Effector memory CD4-positive, alpha-beta T cell (primary cell): Measurements from ENCODE around the gene NDUFB5.
"Not testable (repeated sequence)": the region's sequence is repeated elsewhere in the genome, so short reads cannot be mapped to it uniquely, and the experiment has no call there.

Experiments
- DNase-seq, 3 donors: peaks; one replicate each; pipeline ENCODE4 v3.0.0-alpha.2; 2020
- H3K27ac ChIP-seq: 2 replicates; pipeline ENCODE4 v1.7.0; 2013; ENCODE audit warnings: mild to moderate bottlenecking, low read length, moderate library complexity; ENCODE audit not compliant: insufficient read depth, poor library complexity, severe bottlenecking
- H3K27me3 ChIP-seq: replicated peaks from 2 replicates; pipeline ENCODE4 v1.7.0; 2013; ENCODE audit warnings: mild to moderate bottlenecking, low read length; ENCODE audit not compliant: insufficient read depth, control insufficient read depth, poor library complexity, severe bottlenecking
- H3K36me3 ChIP-seq: 2 replicates; pipeline ENCODE4 v1.7.0; 2013; ENCODE audit warnings: mild to moderate bottlenecking, low read length, moderate library complexity; ENCODE audit not compliant: control insufficient read depth, insufficient read depth
- H3K4me1 ChIP-seq: 2 replicates; pipeline ENCODE4 v1.7.0; 2013; ENCODE audit warnings: low read length, mild to moderate bottlenecking; ENCODE audit not compliant: control insufficient read depth, insufficient read depth, poor library complexity, severe bottlenecking
- H3K4me3 ChIP-seq: 2 replicates; pipeline ENCODE4 v1.7.0; 2013; ENCODE audit warnings: low read length, low read depth, mild to moderate bottlenecking; ENCODE audit not compliant: insufficient read depth, poor library complexity, severe bottlenecking
- H3K9me3 ChIP-seq: 2 replicates; pipeline ENCODE4 v1.7.0; 2013; ENCODE audit warnings: mild to moderate bottlenecking, low read length, moderate library complexity; ENCODE audit not compliant: control insufficient read depth

NDUFB5 gene

GRCh38 chr3:179624451-179624850 lies 19.9 kb downstream of the NDUFB5 start:
- Histone ChIP-seq H3K4me3 (no peak overlapping the region), H3K27me3 (no peaks in the 10 kb centered on the region), H3K36me3 (peaks cover 25% of the 10 kb centered on the region), H3K9me3 (no peaks in the 10 kb centered on the region), H3K4me1 (no peaks in the 10 kb centered on the region), H3K27ac (no peak overlapping the region)
- no peak for DNase-seq

DNA sequence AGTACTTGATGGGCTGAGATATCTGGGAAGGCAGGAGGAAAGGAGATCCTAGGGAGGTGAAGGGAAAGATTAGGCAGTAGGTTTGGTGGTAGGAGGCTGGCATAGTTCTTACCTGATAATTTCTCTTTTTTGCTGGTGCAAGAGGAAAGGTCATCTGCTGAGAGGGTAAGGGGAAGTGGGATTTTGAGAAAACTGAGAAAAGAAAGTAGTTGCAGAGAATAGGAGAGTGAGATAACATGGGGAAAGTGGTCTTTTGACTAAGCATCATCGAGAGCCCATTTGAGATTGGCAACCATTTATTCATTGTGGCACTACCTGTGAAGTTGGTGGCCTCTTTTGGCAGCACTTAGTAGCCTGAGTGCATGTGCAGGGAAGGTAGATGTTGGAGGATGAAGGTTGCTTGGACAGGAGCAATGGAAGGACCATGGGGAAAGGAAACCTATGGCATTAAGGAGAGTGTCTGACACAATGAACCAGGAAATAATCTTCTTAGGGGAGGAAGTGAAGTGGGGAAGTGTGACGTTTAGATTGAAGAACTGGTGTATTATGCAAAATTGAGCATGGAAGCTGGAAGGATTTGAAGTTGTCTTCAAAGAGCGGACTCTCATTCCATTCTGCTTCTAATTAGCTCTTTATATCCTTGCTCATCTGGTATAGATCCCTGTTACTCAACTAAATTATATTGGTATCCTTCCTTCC lies 26.3 kb downstream of the NDUFB5 start:
- no peaks in the 10 kb centered on the region for H3K27me3 ChIP-seq
- no peaks in the 10 kb centered on the region for H3K36me3 ChIP-seq
- no peak for DNase-seq
- no peak overlapping the region for H3K4me3 ChIP-seq
- H3K27ac ChIP-seq: no peak overlapping the region
- no peaks in the 10 kb centered on the region for H3K9me3 ChIP-seq
- H3K4me1 ChIP-seq: no peaks in the 10 kb centered on the region

DNA sequence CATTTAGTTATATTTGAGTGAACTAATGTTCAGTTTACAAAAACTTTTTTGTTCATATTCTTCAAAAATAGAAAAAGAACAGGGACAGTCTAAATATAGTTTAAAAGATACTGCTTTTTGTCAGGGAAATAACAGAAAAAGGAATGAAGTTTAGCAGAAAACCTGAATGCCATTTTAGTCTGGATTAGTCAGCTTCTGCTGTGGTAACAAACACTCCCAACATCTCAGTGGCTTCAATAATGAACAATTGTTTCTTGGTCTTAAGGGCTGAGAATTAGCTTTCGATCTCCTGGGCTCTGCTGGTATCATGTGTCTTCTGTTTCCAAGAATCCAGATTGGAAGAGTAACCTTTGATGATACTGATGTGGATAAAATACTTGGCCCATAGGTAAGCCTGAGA lies 35.9 kb downstream of the NDUFB5 start:
- H3K4me3 ChIP-seq: no peak overlapping the region
- H3K9me3 ChIP-seq: no peaks in the 10 kb centered on the region
- no peaks in the 10 kb centered on the region for H3K27me3 ChIP-seq
- no peak overlapping the region for H3K27ac ChIP-seq
- H3K36me3 ChIP-seq: no peaks in the 10 kb centered on the region
- H3K4me1 ChIP-seq: no peaks in the 10 kb centered on the region
- DNase-seq: no peak

GRCh38 chr3:179642871-179643270 lies 38.3 kb downstream of the NDUFB5 start:
- Histone ChIP-seq H3K9me3 (no peaks in the 10 kb centered on the region), H3K36me3 (no peaks in the 10 kb centered on the region), H3K27ac (no peak overlapping the region), H3K27me3 (no peaks in the 10 kb centered on the region), H3K4me3 (no peak overlapping the region), H3K4me1 (no peaks in the 10 kb centered on the region)
- no peak for DNase-seq

GRCh38 chr3:179643837-179644236 lies 39.2 kb downstream of the NDUFB5 start:
- H3K4me3 ChIP-seq, H3K27me3 ChIP-seq, H3K36me3 ChIP-seq, H3K4me1 ChIP-seq, H3K27ac ChIP-seq, DNase-seq, H3K9me3 ChIP-seq: not testable (repeated sequence)

GRCh38 chr3:179646177-179646576 lies 41.6 kb downstream of the NDUFB5 start:
- no peak overlapping the region for H3K27ac ChIP-seq
- no peaks in the 10 kb centered on the region for H3K9me3 ChIP-seq
- no peak overlapping the region for H3K4me3 ChIP-seq
- no peaks in the 10 kb centered on the region for H3K27me3 ChIP-seq
- no peak for DNase-seq
- no peaks in the 10 kb centered on the region for H3K4me1 ChIP-seq
- H3K36me3 ChIP-seq: no peaks in the 10 kb centered on the region

GRCh38 chr3:179651687-179652446 lies 47.3 kb downstream of the NDUFB5 start:
- Histone ChIP-seq H3K9me3 (no peaks in the 10 kb centered on the region), H3K4me3 (peak overlapping the region; percentile 47), H3K27ac (peak overlapping the region; percentile 38), H3K27me3 (no peaks in the 10 kb centered on the region), H3K36me3 (no peaks in the 10 kb centered on the region), H3K4me1 (peaks cover 5% of the 10 kb centered on the region)
- no peak for DNase-seq

DNA sequence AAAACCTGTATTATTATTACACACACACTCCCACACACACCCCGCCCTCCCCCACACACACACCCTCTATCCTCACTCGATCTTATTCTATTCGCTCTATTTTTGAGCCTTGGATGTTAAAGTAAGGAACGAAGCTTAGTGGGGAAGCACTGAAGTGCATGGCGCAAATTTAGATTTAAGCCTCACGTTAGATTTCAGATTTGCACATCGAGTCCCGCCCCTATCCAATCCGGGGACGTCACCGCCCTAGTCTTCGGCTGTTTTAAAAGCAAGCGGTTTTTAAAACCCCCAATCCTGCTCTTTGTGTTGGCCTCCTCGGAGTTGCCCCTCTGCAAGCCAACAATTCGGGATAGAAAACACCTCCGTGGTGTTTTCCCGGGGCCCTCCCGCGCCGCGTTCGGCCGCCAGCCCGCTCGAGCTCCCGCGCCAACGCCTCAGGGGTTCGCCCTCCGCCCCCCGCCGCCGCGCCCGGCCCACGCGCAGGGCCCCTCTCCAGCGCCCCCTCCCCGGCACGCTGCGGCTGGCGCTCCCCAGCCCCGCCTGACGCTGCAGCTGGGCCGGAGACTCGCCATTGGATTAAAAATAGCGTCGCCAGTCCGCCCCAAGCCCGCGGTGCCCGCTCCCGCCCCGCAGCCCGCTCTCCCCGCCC lies 48.0 kb downstream of the NDUFB5 start, which contains the start of gene USP13:
Gene USP13, plus strand, starts transcription at position 594 of the 649 bp plus-strand sequence. CDS start 186 bp downstream, outside the sequence.
- Histone ChIP-seq H3K36me3 (no peaks in the 10 kb centered on the region), H3K27ac (peak within 1 kb of the TSS; percentile 71), H3K27me3 (no peaks in the 10 kb centered on the region), H3K9me3 (no peaks in the 10 kb centered on the region), H3K4me1 (peaks cover 5% of the 10 kb centered on the region), H3K4me3 (peak within 1 kb of the TSS; percentile 93)
- peak; percentile 30 to 50 (median 36) for DNase-seq

GRCh38 chr3:179653096-179653797 lies 48.7 kb downstream of the NDUFB5 start:
- Histone ChIP-seq H3K27ac (peak overlapping the region; percentile 71), H3K9me3 (no peaks in the 10 kb centered on the region), H3K4me3 (peak overlapping the region; percentile 93), H3K36me3 (no peaks in the 10 kb centered on the region), H3K27me3 (no peaks in the 10 kb centered on the region), H3K4me1 (peaks cover 5% of the 10 kb centered on the region)
- peak; percentile 19 to 43 (median 21) for DNase-seq
